Gastrocnemius medialis (tissue), 4 donors: ENCODE measurements around the gene PPM1F.

Experiments
- CTCF ChIP-seq, 5 experiments: fragments of 450-650 bp in 3 of 5; fragments of 200-600 bp in 2 of 5; sonication (generic) in 2 of 5; IDR thresholded peaks in 4 of 5; conservative IDR thresholded peaks in 1 of 5; 1 replicate in 4 of 5; 2 replicates in 1 of 5; pipeline ENCODE4 v1.5.1; 2016 to 2019; ENCODE audit warnings: antibody characterized with exemption in 5 of 5, mild to moderate bottlenecking in 3 of 5, moderate library complexity in 3 of 5
- POLR2A ChIP-seq, 2 donors: fragments of 450-650 bp; IDR thresholded peaks; one replicate each; pipeline ENCODE4 v1.6.1; 2017; ENCODE audit warnings: antibody characterized with exemption in 2 of 2, mild to moderate bottlenecking in 2 of 2, moderate library complexity in 2 of 2

DNA sequence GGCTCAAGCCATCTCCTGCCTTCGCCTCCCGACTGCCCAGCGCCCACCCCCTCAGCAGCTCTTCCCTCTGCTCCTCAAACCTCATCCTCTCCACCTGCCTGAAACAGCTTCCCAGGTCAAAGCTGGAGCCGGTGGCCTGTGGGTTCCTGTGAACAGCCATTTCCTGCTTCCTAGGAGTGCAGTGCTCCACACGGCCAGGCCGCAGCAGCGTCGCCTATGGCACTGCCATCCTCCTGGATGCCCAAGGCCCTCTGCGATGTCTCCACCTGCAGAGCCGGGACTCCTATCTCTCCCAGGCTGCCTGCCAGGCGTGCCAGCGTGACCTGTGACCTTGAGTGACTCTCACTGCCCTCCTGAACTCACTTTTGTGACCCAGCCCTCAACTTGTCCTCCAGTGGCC, 24.6 kb downstream of the PPM1F start:
- TF ChIP-seq POLR2A (IDR thresholded peaks at IDR 0.05) (no peak), CTCF (IDR thresholded peaks at IDR 0.05 in 4 of 5, conservative IDR thresholded peaks at IDR 0.05 in 1 of 5) (no peak)
